Sigmoid colon (tissue), 7 donors: ENCODE measurements around the gene PAK6. TPM values are rescaled to one million over a fixed set of nuclear protein-coding genes. Genes with fewer than 3 reads are reported as not detected.

Experiments
- DNase-seq: peaks from one replicate; pipeline ENCODE4 v3.0.0-alpha.2; 2019
- H3K27ac ChIP-seq, 4 donors: fragments of 200-600 bp; sonication (generic); one replicate each; pipeline ENCODE4 v1.5.1; 2016 to 2019; ENCODE audit warnings: mild to moderate bottlenecking in 1 of 4
- H3K27me3 ChIP-seq, 3 donors: fragments of 200-600 bp; sonication (generic); one replicate each; pipeline ENCODE4 v1.5.1; 2019; ENCODE audit warnings: mild to moderate bottlenecking in 1 of 3
- H3K36me3 ChIP-seq, 4 donors: fragments of 200-600 bp; sonication (generic); one replicate each; pipeline ENCODE4 v1.5.1; 2016 to 2019
- H3K4me1 ChIP-seq, 4 donors: fragments of 200-600 bp; sonication (generic); one replicate each; pipeline ENCODE4 v1.5.1; 2017 to 2019
- H3K4me3 ChIP-seq, 4 donors: fragments of 200-600 bp; sonication (generic); one replicate each; pipeline ENCODE4 v1.5.1; 2017 to 2019; ENCODE audit warnings: mild to moderate bottlenecking in 2 of 4, moderate library complexity in 1 of 4
- H3K9me3 ChIP-seq, 4 donors: fragments of 200-600 bp in 3 of 4; sonication (generic) in 3 of 4; one replicate each; pipeline versions ENCODE4 v1.5.1 to v1.6.1; 2013 to 2019
- EP300 ChIP-seq, 4 donors: sonication (generic); formaldehyde crosslinking; IDR thresholded peaks; one replicate each; pipeline ENCODE4 v1.6.1; 2017; ENCODE audit warnings: antibody characterized with exemption in 4 of 4
- POLR2A ChIP-seq, 2 donors: fragments of 450-650 bp; IDR thresholded peaks; one replicate each; pipeline ENCODE4 v1.6.1; 2016; ENCODE audit warnings: antibody characterized with exemption in 2 of 2, mild to moderate bottlenecking in 2 of 2, moderate library complexity in 2 of 2
- POLR2AphosphoS5 ChIP-seq, 4 donors: sonication (generic); formaldehyde crosslinking; IDR thresholded peaks; one replicate each; pipeline ENCODE4 v1.6.1; 2017; ENCODE audit warnings: antibody characterized with exemption in 4 of 4
- WGBS, 2 donors: extraction: QIAGEN DNeasy Blood & Tissue Kit; methylation state at CpG; one replicate each; pipeline ENCODE4 v1.1.7; 2013; 5-methylcytosine and 5-hydroxymethylcytosine counted together
- intact Hi-C: fragments of 100-400 bp; cut with DNase I; formaldehyde crosslinking; loops from one replicate; pipeline ENCODE4 v1.15.1; 2023
- polyA plus RNA-seq, 3 donors: library from polyadenylated mRNA; stranded (reverse); fragments of 200-250 nt; gene quantifications; one replicate each; pipeline ENCODE4 v1.2.3, GENCODE V29; 2013
- total RNA-seq, 4 donors: library from RNA; depleted of rRNA; stranded (reverse); fragments of >200 nt; gene quantifications; one replicate each; pipeline ENCODE4 v1.1.0, GENCODE V29; 2016
- TF ChIP-seq, protein P1 (sequence below), 4 experiments: fragments of 450-650 bp in 3 of 4; fragments of 200-600 bp in 1 of 4; IDR thresholded peaks; one replicate each; pipeline ENCODE4 v1.5.1; 2016 to 2019; ENCODE audit warnings: antibody characterized with exemption in 4 of 4, mild to moderate bottlenecking in 3 of 4, moderate library complexity in 2 of 4
- donor health status: healthy with polysubstance abuse.
- donor health status: Bipolar disorder and iron deficiency.
- donor health status: healthy.

The PAK6 gene
- total and polyA plus RNA-seq, 7 donors: 0.33 to 3.0 (median 1.4) TPM

DNA sequence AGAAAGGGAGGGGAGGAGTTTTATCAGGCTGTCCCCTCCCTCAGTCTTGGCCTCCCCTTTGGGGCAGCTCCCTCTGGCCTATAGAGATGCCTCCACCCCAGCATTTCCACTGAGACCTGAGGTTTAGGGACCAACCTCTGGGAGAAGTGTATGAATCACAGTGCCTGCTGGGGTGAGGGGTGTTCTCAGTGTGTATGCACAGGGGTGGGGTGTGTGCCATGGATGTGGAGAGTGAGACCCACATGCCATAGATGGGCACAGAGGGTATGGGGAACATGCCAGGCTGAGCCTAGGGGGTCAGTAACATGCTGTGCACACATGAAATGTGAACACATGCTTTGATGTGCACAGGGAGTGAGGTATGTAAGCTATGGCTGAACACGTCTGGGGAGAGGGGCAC lies 56.4 kb downstream of the PAK6 start:
- TF ChIP-seq POLR2AphosphoS5 (IDR thresholded peaks at IDR 0.05) (no peak), EP300 (IDR thresholded peaks at IDR 0.05) (no peak), POLR2A (IDR thresholded peaks at IDR 0.05) (no peak)
- TF ChIP-seq, protein P1, sequence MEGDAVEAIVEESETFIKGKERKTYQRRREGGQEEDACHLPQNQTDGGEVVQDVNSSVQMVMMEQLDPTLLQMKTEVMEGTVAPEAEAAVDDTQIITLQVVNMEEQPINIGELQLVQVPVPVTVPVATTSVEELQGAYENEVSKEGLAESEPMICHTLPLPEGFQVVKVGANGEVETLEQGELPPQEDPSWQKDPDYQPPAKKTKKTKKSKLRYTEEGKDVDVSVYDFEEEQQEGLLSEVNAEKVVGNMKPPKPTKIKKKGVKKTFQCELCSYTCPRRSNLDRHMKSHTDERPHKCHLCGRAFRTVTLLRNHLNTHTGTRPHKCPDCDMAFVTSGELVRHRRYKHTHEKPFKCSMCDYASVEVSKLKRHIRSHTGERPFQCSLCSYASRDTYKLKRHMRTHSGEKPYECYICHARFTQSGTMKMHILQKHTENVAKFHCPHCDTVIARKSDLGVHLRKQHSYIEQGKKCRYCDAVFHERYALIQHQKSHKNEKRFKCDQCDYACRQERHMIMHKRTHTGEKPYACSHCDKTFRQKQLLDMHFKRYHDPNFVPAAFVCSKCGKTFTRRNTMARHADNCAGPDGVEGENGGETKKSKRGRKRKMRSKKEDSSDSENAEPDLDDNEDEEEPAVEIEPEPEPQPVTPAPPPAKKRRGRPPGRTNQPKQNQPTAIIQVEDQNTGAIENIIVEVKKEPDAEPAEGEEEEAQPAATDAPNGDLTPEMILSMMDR (IDR thresholded peaks at IDR 0.05): no peak

DNA sequence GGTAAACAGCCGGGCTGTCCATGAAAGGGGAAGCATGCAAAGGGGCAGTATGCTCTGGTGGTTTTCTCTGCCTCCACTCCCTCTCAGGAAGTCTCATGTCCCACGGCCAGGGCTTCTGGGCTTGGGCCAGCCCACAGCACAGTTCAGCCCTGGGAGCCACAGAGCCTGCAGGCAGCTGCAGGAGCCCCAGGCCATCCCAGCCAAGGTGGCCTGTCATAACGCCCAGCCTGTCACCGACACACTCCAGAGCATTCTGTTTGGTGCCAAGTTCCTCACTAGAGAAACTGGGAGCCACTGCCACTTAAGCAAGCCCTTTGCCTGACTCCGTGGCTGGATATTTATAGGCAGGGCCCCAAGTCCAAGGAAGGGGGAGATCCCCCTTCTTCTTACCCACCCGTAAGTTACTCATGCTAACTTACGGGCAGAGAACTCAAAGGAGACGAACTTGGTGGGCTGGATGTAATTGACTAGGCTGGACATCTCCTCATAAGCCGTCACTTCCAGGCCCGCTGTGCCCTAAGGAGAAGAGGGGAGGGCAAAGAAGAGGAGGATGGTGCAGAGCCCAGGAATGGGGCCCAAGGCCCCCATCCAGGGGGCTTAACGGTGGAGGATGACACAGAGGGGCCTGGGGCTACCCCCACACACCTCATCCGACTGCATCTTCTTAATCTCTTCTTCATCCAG lies 57.2 kb downstream of the PAK6 start:
- peak; percentile 74 for DNase-seq
- TF ChIP-seq, protein P1 (IDR thresholded peaks at IDR 0.05): no peak
- peak in 3 of 4 donors; percentile 32 to 71 (median 64) for TF ChIP-seq POLR2AphosphoS5 (IDR thresholded peaks at IDR 0.05)
- Histone ChIP-seq H3K9me3 (no peaks in the 10 kb centered on the region), H3K36me3 (no peaks in the 10 kb centered on the region), H3K4me3 (no peak overlapping the region), H3K4me1 (peaks cover 0 to 23% (median 20%) of the 10 kb centered on the region in 4 donors), H3K27me3 (no peaks in the 10 kb centered on the region), H3K27ac (no peak overlapping the region)
- intact Hi-C loops: no loop called here
- 76 to 79% methylated on average over 12 of the region's 12 CpGs for WGBS, 2 donors

More for the DNA sequence above, 56.4 kb downstream of the PAK6 start:
- WGBS, 2 donors: 88 to 89% methylated on average over 1 of the region's 1 CpG
- intact Hi-C loops: no loop called here
- Histone ChIP-seq H3K9me3 (no peaks in the 10 kb centered on the region), H3K4me3 (no peak overlapping the region), H3K4me1 (peaks cover 0 to 30% (median 26%) of the 10 kb centered on the region in 4 donors), H3K36me3 (no peaks in the 10 kb centered on the region), H3K27me3 (peaks cover 0 to 1% (median 0%) of the 10 kb centered on the region in 3 donors), H3K27ac (no peak overlapping the region)
- peak; percentile 56 for DNase-seq

DNA sequence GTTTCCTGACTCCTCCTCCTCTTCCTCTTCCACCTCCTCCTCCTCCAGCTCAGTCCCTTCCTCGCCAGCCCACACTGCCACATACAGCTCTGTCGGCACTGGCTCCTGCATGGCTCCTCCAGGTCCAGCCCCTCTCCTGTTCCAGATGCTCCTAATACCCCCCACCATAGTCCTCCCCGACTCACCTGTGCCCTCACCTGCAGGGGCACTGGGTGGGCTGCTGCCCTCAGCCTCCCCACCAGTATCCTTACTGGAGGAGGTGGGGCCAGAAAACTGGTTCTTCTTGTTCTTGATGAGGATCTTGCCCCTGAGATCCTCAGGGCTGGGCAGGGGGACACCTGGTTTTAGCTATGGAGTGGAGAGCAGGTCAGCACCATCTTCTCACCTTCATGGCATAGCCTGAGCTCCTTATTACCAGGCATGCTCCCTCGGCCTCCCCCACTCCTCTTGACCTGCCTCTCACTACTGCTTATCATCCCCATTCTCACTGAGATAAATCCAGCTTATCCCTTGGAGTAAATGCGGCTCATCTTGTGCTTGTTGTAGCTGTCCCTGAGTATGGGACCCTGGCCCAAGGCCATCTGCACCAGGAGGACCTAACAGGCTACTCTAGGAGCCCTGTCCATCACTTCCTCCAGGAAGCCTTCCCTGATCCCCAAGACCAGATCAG lies 57.8 kb downstream of the PAK6 start:
- H3K27ac ChIP-seq: no peak overlapping the region
- no peak overlapping the region for H3K4me3 ChIP-seq
- WGBS, 2 donors: 72 to 83% methylated on average over 5 of the region's 5 CpGs
- no peak for TF ChIP-seq POLR2A (IDR thresholded peaks at IDR 0.05)
- TF ChIP-seq POLR2AphosphoS5 (IDR thresholded peaks at IDR 0.05): no peak
- TF ChIP-seq, protein P1 (IDR thresholded peaks at IDR 0.05): no peak
- TF ChIP-seq EP300 (IDR thresholded peaks at IDR 0.05): no peak
- H3K36me3 ChIP-seq: no peaks in the 10 kb centered on the region
- peaks cover 0 to 16% (median 14%) of the 10 kb centered on the region in 4 donors for H3K4me1 ChIP-seq
- intact Hi-C loops: no loop called here
- no peaks in the 10 kb centered on the region for H3K9me3 ChIP-seq
- no peaks in the 10 kb centered on the region for H3K27me3 ChIP-seq
- DNase-seq: no peak

DNA sequence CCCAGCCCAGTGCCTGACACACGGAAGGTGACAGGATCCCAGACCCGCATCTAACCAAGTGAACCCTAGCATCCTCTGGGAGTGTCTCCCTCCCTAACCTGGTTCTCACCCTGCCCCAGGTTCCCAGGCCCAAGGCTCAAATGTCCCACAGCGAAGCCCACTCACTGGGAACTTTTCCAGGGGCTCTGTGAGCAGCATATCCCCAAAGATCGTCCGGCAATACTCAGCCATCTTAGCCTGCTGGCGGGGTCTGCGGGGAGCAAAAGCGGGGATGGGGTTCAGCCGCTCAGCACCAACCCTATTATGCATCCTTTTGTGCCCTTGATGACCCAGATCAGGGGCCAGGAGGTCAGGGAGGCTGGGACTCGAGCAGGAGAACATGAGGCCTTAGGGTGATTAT lies 58.5 kb downstream of the PAK6 start:
- H3K36me3 ChIP-seq: no peaks in the 10 kb centered on the region
- intact Hi-C loops: no loop called here
- H3K9me3 ChIP-seq: no peaks in the 10 kb centered on the region
- peaks cover 0 to 15% (median 14%) of the 10 kb centered on the region in 4 donors for H3K4me1 ChIP-seq
- no peak overlapping the region for H3K4me3 ChIP-seq
- TF ChIP-seq POLR2A (IDR thresholded peaks at IDR 0.05) (no peak), POLR2AphosphoS5 (IDR thresholded peaks at IDR 0.05) (no peak), EP300 (IDR thresholded peaks at IDR 0.05) (no peak)
- TF ChIP-seq, protein P1 (IDR thresholded peaks at IDR 0.05): no peak
- H3K27ac ChIP-seq: no peak overlapping the region
- no peak for DNase-seq
- WGBS, 2 donors: 94 to 95% methylated on average over 10 of the region's 10 CpGs
- H3K27me3 ChIP-seq: no peaks in the 10 kb centered on the region
